ENCODE measurements around the gene GAS2L3. TPM values are rescaled to one million over a fixed set of nuclear protein-coding genes. Genes with fewer than 3 reads are reported as not detected.
A peak's percentile ranks its signal among the peaks of the same experiment; 100 is the strongest.

The GAS2L3 gene
- total RNA-seq, 1 experiment from 2014 or later, result 11.7 TPM

- H3K56ac ChIP-seq (ENCODE audit: insufficient read length, low read depth, low read length), result no peak overlapping the region
- peaks cover 3 to 9% of the 10 kb centered on the region in 2 experiments for H3K9me3 Mint-ChIP-seq
- no peaks in the 10 kb centered on the region; the same call in 1 of the 2 replicates for H3K27me3 Mint-ChIP-seq (ENCODE audit: low read depth)
- no peak overlapping the region for H2AK5ac ChIP-seq (ENCODE audit: insufficient read length, low read length)
- H4K8ac ChIP-seq (replicated peaks; ENCODE audit: insufficient read length, low read depth, low read length), result peak overlapping the region; percentile 64
- peaks cover 0 to 2% of the 10 kb centered on the region in 2 experiments; a peak in 3 of 4 replicates for H3K4me1 Mint-ChIP-seq
- H2BK12ac ChIP-seq (ENCODE audit: insufficient read length, low read depth, low read length), result no peak overlapping the region
- peak; percentile 40 for DNase-seq
- no peaks in the 10 kb centered on the region for H3K79me1 ChIP-seq (ENCODE audit: insufficient read depth, low read depth, low read length, poor library complexity, severe bottlenecking)
- no peak overlapping the region for H3K27ac Mint-ChIP-seq
- no CpG with 5 or more reads among the region's 4 CpGs for WGBS (ENCODE audit: extremely low coverage, insufficient read length, low lambda C conversion rate)
- no peaks in the 10 kb centered on the region for H3K27me3 ChIP-seq (ENCODE audit: insufficient read depth, low read length)
- no peak overlapping the region for H3K23ac ChIP-seq (ENCODE audit: insufficient read length, low read depth, low read length)
- H2BK120ac ChIP-seq (ENCODE audit: low read depth, low read length, poor library complexity, severe bottlenecking), result no peak overlapping the region
- H3K4me3 Mint-ChIP-seq, result no peak overlapping the region
- no peak for TF ChIP-seq CTCF (conservative IDR thresholded peaks at IDR 0.05)
- H3K9me3 ChIP-seq (ENCODE audit: control insufficient read depth, low read depth, low read length), result no peaks in the 10 kb centered on the region
- H4K91ac ChIP-seq (ENCODE audit: insufficient read length, low read depth, low read length), result no peak overlapping the region
- no peak overlapping the region for H3K9ac ChIP-seq (ENCODE audit: extremely low read depth, insufficient read length, low read length)
- no peak overlapping the region for H3K14ac ChIP-seq (ENCODE audit: insufficient read depth, low read length)
- H3K36me3 Mint-ChIP-seq (ENCODE audit: insufficient read depth in 1 of 3, low read depth in 3 of 3), result peaks cover 5 to 6% (median 6%) of the 10 kb centered on the region in 3 experiments
- no peak overlapping the region for H2BK15ac ChIP-seq (ENCODE audit: low read depth, low read length)
- H3K4ac ChIP-seq (ENCODE audit: low read depth, low read length), result no peak overlapping the region
- H2AFZ ChIP-seq (ENCODE audit: low read length), result no peak overlapping the region
- no peak overlapping the region for H3K18ac ChIP-seq (ENCODE audit: insufficient read length, low read depth, low read length)
- no peaks in the 10 kb centered on the region for H3K79me2 ChIP-seq (ENCODE audit: insufficient read depth, low read length)
- H4K20me1 ChIP-seq (ENCODE audit: control insufficient read depth, insufficient read depth, insufficient read length), result no peaks in the 10 kb centered on the region
- no peak overlapping the region for H3K27ac ChIP-seq (ENCODE audit: insufficient read length, low read depth, low read length)
- H2BK20ac ChIP-seq (ENCODE audit: low read depth, low read length, poor library complexity, severe bottlenecking), result no peak overlapping the region
- H4K5ac ChIP-seq (ENCODE audit: insufficient read length, low read depth, low read length), result no peak overlapping the region
- H3K4me1 ChIP-seq (ENCODE audit: insufficient read depth, low read length), result no peaks in the 10 kb centered on the region
- no peaks in the 10 kb centered on the region for H3K23me2 ChIP-seq (ENCODE audit: insufficient read length, low read depth, low read length, poor library complexity, severe bottlenecking)
- no peak overlapping the region for H3T11ph ChIP-seq (ENCODE audit: low read length)
- no peak overlapping the region for H3K4me2 ChIP-seq (ENCODE audit: insufficient read depth, insufficient read length, low read length)
- no peak overlapping the region for H2BK5ac ChIP-seq (ENCODE audit: insufficient read length, low read length)
These were observed 78.2 kb downstream of the GAS2L3 start for GRCh38 chr12:100651694-100652093.

Measured in H9 (cell line).